H1 (cell line): ENCODE data around the gene IRGQ. TPM values are rescaled to one million over a fixed set of nuclear protein-coding genes. Genes with fewer than 3 reads are reported as not detected.

Experiments
- ATF2 ChIP-seq: IDR thresholded peaks from 2 replicates; pipeline ENCODE4 v1.6.1; 2012; ENCODE audit warnings: low read length, inconsistent platforms
- BCL11A ChIP-seq, 2 experiments: IDR thresholded peaks; one replicate each; pipeline ENCODE4 v1.6.1; 2011; ENCODE audit warnings: low read depth in 2 of 2, low read length in 2 of 2, mild to moderate bottlenecking in 2 of 2
- EZH2 ChIP-seq: fragments of 200-600 bp; sonication (generic); IDR thresholded peaks from 2 replicates; pipeline ENCODE4 v1.7.1; 2012; ENCODE audit warnings: low read depth, mild to moderate bottlenecking, moderate library complexity, low read length, inconsistent platforms; ENCODE audit not compliant: severe bottlenecking
- HDAC2 ChIP-seq, 2 experiments: fragments of 300-600 bp in 1 of 2; sonication (generic) in 1 of 2; IDR thresholded peaks; 2 replicates each; pipeline ENCODE4 v1.6.1; 2011 to 2012; ENCODE audit warnings: low read depth in 2 of 2, low read length in 2 of 2, mild to moderate bottlenecking in 2 of 2, moderate library complexity in 2 of 2, borderline replicate concordance in 1 of 2, inconsistent platforms in 1 of 2
- KDM4A ChIP-seq: IDR thresholded peaks from one replicate; pipeline ENCODE4 v1.7.1; 2012; ENCODE audit warnings: low read depth, mild to moderate bottlenecking, moderate library complexity, low read length, inconsistent platforms; ENCODE audit not compliant: severe bottlenecking
- KDM5A ChIP-seq: fragments of 200-600 bp; IDR thresholded peaks from 2 replicates; pipeline ENCODE4 v1.7.1; 2012; ENCODE audit warnings: mild to moderate bottlenecking, low read length, inconsistent platforms, mixed read lengths
- NANOG ChIP-seq: IDR thresholded peaks from 2 replicates; pipeline ENCODE4 v1.6.1; 2011; ENCODE audit warnings: low read length, low read depth, mild to moderate bottlenecking, inconsistent platforms; ENCODE audit not compliant: insufficient read depth, poor library complexity, severe bottlenecking
- PHF8 ChIP-seq: fragments of 200-600 bp; sonication (generic); conservative IDR thresholded peaks from 2 replicates; pipeline ENCODE4 v1.7.1; 2012; ENCODE audit warnings: low read depth, mild to moderate bottlenecking, inconsistent platforms, low read length, moderate library complexity
- RBBP5 ChIP-seq: IDR thresholded peaks from 2 replicates; pipeline ENCODE4 v1.7.1; 2012; ENCODE audit warnings: low read depth, mild to moderate bottlenecking, inconsistent platforms, low read length, moderate library complexity, borderline replicate concordance
- RNF2 ChIP-seq: fragments of 200-900, 300-1000 bp; sonication (generic); IDR thresholded peaks from 2 replicates; pipeline ENCODE4 v1.7.1; 2016; ENCODE audit warnings: borderline replicate concordance, low read depth, mild to moderate bottlenecking, antibody characterized with exemption, low read length; ENCODE audit not compliant: poor library complexity, severe bottlenecking; ENCODE audit errors: missing control alignments
- TCF12 ChIP-seq: IDR thresholded peaks from 2 replicates; pipeline ENCODE4 v1.6.1; 2011; ENCODE audit warnings: low read depth, mild to moderate bottlenecking, low read length
- polyA plus RNA-seq, 7 experiments: library from polyadenylated mRNA; depleted of rRNA in 3 of 7; stranded (reverse) in 5 of 7; unstranded in 2 of 7; fragments of >200 nt in 5 of 7; fragments of 200-250 nt in 2 of 7; gene quantifications; 1 replicate in 5 of 7; 2 replicates in 1 of 7; 4 replicates in 1 of 7; pipeline versions ENCODE4 v1.2.1 to v1.2.3, GENCODE V29; 2011 to 2013; ENCODE audit warnings: missing spikeins in 2 of 7, mixed read lengths in 2 of 7
- total RNA-seq: library from RNA; stranded (reverse); fragmentation: NEBNext Ultra II Directional; extraction: Animal tissue kit (Norgen Biotek cat#: 25700); gene quantifications from 2 replicates; pipeline ENCODE4 v1.2.1, GENCODE V29; 2021
- TF ChIP-seq, protein P1 (sequence below): IDR thresholded peaks from 2 replicates; pipeline ENCODE4 v1.6.1; 2012; ENCODE audit warnings: inconsistent platforms
- TF ChIP-seq, protein P2 (sequence below): IDR thresholded peaks from 2 replicates; pipeline ENCODE4 v1.6.1; 2012; ENCODE audit warnings: inconsistent platforms

Gene IRGQ
- total and polyA plus RNA-seq, 2 of the 8 experiments (the other 6 are each of a cell fraction or from before 2014, with no cell fraction given): 16.0 to 42.9 TPM

DNA sequence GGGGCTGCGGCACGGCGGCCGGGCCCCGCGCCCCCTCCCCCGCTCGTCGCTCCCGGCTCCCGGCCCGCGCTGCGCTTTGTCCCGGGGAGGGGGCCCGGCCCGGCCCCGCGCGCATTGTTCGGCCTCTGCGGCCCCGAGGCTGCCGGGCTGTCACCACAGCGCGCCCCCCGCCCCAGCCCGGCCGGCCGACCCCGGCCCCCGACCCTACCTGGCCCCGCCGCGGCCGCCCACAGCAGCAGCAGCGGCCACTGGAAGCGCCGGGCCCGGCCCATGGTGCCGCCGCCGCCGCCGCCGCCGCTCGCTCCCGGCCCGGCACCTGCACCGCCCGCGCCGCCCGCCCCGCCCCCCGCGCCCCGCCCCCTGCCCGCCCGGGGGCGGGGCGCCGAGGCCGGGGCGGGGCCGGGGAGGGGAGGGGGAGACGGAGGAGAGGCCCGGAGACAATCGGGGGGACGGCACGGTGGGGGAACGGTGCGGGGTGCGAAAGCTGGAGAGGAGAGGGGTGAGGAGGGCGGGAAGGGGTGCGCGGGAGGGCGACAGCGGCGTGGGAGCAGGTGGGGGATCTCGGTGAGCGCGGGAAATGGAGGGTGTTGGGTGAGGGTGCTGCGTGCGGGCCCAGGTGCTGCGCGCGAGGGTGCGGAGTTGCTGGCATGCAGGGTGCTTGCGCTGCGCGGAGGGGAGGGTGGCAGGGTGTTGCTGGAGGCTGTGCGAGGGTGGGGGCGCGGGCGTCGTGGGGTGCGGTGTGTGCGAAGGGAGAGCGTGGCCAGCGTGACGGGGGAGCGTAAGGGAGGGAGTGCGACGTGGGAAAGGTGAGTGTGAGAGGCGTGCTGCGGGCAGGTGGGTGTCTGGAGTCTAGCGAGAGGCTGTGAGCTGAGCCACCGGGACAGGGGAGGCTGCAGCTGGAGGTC is 43.8 kb upstream of the IRGQ start, which contains the start of gene CADM4 (continued):
- TF ChIP-seq, protein P1, sequence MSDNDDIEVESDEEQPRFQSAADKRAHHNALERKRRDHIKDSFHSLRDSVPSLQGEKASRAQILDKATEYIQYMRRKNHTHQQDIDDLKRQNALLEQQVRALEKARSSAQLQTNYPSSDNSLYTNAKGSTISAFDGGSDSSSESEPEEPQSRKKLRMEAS: peak; percentile 85
- 0 out of 2 replicates have a peak, but pooled peaks have one; percentile 32 for TF ChIP-seq PHF8
- TF ChIP-seq RNF2: no peak
- peak; percentile 97 for TF ChIP-seq KDM4A
- TF ChIP-seq TCF12: no peak
- TF ChIP-seq ATF2: no peak
- peak; percentile 33; the same call in 1 of the 2 replicates for TF ChIP-seq RBBP5
- TF ChIP-seq EZH2: no peak
- TF ChIP-seq HDAC2 (IDR thresholded peaks at IDR 0.05; ENCODE audit: borderline replicate concordance in 1 of 2, low read depth in 2 of 2, low read length in 2 of 2): peak in 1 of 2 experiments; percentile 20; a peak in 1 of 4 replicates
- TF ChIP-seq NANOG: no peak
- TF ChIP-seq BCL11A (IDR thresholded peaks at IDR 0.05; ENCODE audit: low read depth in 2 of 2, low read length in 2 of 2): no peak
- TF ChIP-seq KDM5A: no peak
- TF ChIP-seq, protein P2, sequence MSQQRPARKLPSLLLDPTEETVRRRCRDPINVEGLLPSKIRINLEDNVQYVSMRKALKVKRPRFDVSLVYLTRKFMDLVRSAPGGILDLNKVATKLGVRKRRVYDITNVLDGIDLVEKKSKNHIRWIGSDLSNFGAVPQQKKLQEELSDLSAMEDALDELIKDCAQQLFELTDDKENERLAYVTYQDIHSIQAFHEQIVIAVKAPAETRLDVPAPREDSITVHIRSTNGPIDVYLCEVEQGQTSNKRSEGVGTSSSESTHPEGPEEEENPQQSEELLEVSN: peak; percentile 94
